ENCODE results near the gene ERC2.
"Not testable (repeated sequence)": the region's sequence is repeated elsewhere in the genome, so short reads cannot be mapped to it uniquely, and the experiment has no call there.

ERC2 gene

DNA sequence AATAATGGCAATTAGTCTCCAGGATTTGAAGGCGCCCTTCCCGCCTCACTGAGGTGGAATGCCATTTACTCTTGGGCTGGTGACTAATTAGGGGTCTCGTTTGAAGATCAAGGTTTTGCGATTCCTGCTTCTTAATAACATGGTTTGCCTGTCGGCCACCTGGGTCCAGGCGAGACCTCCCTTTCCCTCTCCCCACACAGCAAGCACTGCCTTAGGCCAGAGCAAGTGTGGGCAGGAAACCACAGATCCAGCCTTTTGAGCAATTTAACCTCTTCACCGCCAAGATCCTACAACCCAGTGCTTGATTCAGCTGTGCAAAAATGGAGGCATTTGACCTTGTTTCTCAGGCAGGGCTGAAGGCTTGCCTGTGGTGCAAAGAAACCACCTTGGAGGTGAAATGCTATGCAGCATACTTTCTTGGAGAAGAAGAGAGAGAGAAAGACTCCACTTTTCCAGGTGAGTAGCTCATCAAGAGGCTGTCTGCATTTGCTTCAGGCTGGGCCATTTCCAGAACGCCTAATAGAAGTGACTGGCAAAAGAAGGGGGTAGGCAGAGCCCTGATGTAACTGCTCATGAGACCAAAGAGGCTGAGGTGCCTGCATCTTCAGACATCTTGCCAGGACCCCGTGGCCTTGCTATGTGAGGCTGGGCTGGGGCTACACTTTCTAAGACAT, 947.1 kb downstream of the ERC2 start:
- DNase-seq (ENCODE audit: low read depth) = no peak

DNA sequence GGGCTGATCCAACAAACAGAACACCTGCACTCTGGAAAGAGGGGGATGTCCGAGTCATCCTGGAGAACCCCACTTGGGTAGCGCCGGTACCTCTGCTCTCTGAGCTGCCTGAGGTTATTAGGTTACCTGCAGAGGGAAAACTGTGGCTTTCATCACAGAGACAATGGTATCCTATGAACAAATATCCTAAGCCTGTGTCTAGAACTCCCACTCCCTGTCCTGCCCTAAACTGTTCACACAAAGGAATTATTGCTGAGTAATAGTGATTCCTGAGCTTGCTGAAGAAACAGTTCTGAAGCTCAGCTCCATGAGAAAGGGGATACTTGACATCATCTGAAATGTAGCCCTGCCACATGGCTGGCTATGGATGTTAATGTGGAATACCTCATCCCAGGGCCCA, 949.2 kb downstream of the ERC2 start:
- no peak for DNase-seq (ENCODE audit: low read depth)

DNA sequence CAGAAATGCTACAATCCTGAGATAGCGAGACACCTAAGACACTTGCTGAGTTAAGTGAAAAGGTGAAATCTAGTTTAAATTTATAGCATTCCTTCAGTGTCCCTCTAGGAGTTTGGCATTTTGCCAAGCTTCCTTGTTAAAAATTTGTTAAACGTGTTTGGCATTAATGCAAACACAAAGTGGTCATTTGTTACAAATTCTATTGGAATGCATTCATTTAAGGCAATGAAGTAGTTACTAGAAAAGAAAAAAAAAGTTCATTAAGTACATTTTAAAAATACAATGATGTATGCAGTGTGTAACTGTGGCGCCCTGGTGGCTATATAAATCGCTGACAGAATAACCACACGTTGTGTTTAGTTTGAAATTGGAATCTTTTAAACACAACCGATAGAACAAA, 949.8 kb downstream of the ERC2 start:
- DNase-seq (ENCODE audit: low read depth) = no peak

GRCh38 chr3:55516392-55517030, 951.8 kb downstream of the ERC2 start:
- DNase-seq (ENCODE audit: low read depth) = no peak

- no peak for DNase-seq (ENCODE audit: low read depth)
Measured at GRCh38 chr3:55515550-55516246, 952.6 kb downstream of the ERC2 start.

DNA sequence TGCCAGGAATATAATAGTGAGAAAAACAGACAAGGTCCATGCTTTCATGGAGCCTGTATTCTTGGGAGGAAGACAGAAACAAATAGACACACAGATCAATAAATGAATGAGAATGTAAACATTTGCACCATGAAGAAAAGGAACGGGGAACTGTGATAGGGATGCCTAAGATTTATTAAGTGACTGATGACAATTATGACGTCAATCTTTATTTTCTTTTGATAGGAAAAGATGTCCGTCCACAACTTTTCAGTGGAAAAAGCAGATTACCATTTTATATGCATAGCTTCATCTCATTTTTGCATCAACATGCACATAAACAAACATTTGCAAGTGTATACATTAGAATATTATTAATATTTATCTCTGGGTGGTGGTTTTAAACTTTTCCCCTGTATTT, 953.3 kb downstream of the ERC2 start:
- DNase-seq (ENCODE audit: low read depth) = no peak

- no peak for DNase-seq (ENCODE audit: low read depth)
Measured at GRCh38 chr3:55512571-55513343, 955.5 kb downstream of the ERC2 start.

GRCh38 chr3:55511895-55512570, 956.2 kb downstream of the ERC2 start:
- no peak for DNase-seq (ENCODE audit: low read depth)

- DNase-seq (ENCODE audit: low read depth) = no peak
Measured at GRCh38 chr3:55508335-55508734, 959.9 kb downstream of the ERC2 start.

GRCh38 chr3:55507808-55508207, 960.5 kb downstream of the ERC2 start:
- DNase-seq (ENCODE audit: low read depth) = no peak

- no peak for DNase-seq (ENCODE audit: low read depth)
Measured at GRCh38 chr3:55505776-55506175, 962.5 kb downstream of the ERC2 start.

DNA sequence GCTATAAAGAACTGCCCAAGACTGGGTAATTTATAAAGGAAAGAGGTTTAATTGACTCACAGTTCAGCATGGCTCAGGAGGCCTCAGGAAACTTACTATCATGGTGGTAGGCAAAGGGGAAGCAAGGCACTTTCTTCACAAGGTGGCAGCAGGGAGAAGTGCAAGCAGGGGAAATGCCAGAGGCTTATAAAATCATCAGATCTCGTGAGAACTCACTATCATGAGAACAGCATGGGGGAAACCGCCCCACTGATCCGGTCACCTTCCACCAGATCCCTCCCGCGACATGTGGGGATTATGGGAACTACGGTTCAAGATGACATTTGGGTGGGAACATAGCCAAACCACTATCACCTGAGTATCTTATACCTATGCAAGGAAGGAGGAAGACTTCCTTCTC, 963.2 kb downstream of the ERC2 start:
- DNase-seq (ENCODE audit: low read depth) = not testable (repeated sequence)

GRCh38 chr3:55501905-55502304, 966.4 kb downstream of the ERC2 start:
- DNase-seq (ENCODE audit: low read depth) = no peak

DNA sequence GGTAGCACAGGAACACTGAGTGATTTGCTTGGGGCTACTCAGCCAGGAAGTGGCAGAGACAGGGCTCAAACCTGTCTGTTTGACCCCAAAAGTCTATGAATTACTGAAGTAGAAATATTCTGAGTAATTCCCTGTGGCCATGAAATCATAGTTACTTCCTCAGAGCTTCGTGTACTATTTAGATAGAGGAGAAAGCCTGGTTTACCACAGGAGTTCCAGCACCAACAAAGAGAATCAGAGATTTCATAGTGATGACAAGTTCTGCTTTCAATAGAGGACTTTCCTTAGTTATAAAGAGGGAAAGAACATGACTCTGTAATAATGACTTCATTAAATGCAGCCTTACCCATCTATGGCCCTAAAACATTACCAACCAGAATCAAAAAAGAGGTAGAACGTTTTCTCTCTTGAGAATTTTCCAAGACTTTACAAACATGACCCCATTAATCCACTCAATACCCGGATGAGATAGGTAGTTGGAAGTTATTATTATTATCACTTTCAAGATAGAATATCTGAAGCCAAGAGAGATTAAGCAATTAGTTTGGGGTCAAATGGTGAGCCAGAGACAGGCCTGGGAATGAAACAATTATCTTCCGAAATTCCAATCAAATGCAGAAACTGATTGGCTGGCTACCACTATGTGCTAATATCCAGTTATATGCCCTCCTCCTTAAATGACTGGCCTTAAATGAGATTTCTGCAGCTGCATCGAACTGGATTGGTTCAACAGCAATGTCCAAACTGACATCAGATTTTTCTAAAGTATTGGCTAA, 967.5 kb downstream of the ERC2 start:
- DNase-seq (ENCODE audit: low read depth) = no peak

DNA sequence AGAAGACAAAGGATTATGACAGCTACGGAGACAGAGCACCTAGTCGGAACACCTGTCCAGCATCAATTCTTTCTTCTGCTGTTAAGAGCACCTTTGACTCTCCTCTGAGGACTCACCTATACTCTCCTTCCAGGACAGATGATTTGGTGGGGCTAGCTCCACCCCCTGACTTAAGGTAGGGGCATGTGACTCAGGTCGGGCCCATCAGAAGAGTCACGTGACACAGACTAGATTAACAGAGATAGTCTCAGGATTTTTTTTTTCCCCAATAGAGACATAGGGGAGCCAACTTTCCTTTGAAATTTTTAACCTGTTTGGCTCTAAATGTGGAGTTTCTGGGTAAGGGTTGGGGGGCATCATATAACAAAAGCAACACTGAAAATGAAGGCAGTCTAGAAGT, 969.7 kb downstream of the ERC2 start:
- no peak for DNase-seq (ENCODE audit: low read depth)

GRCh38 chr3:55497250-55497649, 971.0 kb downstream of the ERC2 start:
- DNase-seq (ENCODE audit: low read depth) = no peak

DNA sequence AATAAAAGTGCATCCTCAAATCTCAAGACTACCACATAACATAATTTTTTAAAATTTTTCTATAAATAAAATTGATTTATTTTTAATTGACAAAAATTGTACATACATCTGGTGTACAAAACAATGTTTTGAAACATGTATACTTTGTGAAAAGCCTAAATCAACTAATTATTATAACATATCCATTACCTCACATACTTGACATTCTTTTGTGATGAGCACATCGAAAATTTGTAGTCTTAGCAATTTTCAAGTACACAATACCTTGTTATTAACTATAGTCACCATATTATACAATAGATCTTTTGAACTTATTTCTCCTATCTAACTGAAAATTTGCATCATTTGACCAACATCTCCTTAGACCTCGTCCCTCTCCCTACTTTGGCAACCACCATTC, 973.3 kb downstream of the ERC2 start:
- DNase-seq (ENCODE audit: low read depth) = no peak

GRCh38 chr3:55492976-55493375, 975.3 kb downstream of the ERC2 start:
- DNase-seq (ENCODE audit: low read depth) = no peak

GRCh38 chr3:55491296-55491816, 976.9 kb downstream of the ERC2 start:
- DNase-seq (ENCODE audit: low read depth) = no peak

- DNase-seq (ENCODE audit: low read depth) = no peak
Measured at GRCh38 chr3:55490276-55490913, 977.9 kb downstream of the ERC2 start.

- DNase-seq (ENCODE audit: low read depth) = no peak
Measured at GRCh38 chr3:55489798-55490132, 978.5 kb downstream of the ERC2 start.

Data from stimulated activated CD8-positive, alpha-beta memory T cell treated with anti-CD3 and anti-CD28 coated beads, Interleukin-4, amount 100 ng/mL, for 24 hours (primary cell).